Subcutaneous adipose tissue (tissue), 4 donors: ENCODE results near the gene SMIM41. TPM values are rescaled to one million over a fixed set of nuclear protein-coding genes. Genes with fewer than 3 reads are reported as not detected.

ENCODE experiments used
- total RNA-seq, 4 donors: library from RNA; depleted of rRNA; stranded (reverse); fragments of >200 nt; gene quantifications; one replicate each; pipeline ENCODE4 v1.1.0, GENCODE V29; 2016
- TF ChIP-seq, protein P1 (sequence below): fragments of 450-650 bp; IDR thresholded peaks from one replicate; pipeline ENCODE4 v1.5.1; 2016; ENCODE audit warnings: low read depth, mild to moderate bottlenecking, control low read depth, antibody characterized with exemption, moderate library complexity

The SMIM41 gene
- total RNA-seq, 4 donors from 2014 or later, result not detected

DNA sequence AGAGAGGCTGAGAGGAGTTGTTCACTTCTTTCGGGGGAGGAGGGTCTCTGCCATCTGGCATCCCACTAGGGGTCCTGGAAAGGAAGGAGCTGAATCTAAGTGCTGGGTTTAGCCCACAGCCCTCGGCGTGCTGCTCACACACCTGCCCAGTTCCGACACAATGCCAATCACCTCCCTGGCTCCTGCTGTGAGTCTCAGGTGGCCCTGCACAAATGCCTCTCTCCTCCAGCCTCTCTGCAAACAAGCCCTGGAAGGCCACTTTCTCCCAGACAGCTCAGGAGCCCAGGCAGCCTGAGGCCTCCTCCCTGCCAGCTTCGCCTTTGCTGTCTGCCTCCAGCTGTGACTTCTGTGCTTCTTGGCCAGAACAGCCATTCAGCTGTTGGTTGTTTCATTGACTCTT, 51.2 kb downstream of the SMIM41 start:
- TF ChIP-seq, protein P1, sequence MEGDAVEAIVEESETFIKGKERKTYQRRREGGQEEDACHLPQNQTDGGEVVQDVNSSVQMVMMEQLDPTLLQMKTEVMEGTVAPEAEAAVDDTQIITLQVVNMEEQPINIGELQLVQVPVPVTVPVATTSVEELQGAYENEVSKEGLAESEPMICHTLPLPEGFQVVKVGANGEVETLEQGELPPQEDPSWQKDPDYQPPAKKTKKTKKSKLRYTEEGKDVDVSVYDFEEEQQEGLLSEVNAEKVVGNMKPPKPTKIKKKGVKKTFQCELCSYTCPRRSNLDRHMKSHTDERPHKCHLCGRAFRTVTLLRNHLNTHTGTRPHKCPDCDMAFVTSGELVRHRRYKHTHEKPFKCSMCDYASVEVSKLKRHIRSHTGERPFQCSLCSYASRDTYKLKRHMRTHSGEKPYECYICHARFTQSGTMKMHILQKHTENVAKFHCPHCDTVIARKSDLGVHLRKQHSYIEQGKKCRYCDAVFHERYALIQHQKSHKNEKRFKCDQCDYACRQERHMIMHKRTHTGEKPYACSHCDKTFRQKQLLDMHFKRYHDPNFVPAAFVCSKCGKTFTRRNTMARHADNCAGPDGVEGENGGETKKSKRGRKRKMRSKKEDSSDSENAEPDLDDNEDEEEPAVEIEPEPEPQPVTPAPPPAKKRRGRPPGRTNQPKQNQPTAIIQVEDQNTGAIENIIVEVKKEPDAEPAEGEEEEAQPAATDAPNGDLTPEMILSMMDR, result no peak

DNA sequence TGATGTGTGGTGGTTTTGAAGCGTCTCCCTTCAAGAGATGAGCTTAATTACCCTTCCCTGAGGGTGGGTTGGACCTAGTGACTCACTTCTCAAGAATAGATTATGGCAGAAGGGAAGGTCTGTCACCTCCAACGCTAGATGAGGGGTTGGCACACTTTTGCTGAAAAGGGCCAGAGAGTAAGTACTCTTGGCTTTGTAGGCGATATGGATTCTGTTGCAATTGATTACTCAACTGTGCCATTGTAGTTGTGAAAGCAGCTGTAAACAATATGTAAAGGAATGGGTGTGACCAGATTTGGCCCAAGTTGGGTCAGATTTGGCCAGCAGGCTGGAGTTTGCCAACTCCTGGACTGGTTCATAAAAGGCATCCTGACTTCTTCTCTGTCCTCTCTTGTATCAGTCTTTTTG, 53.3 kb downstream of the SMIM41 start:
- TF ChIP-seq, protein P1, result no peak

DNA sequence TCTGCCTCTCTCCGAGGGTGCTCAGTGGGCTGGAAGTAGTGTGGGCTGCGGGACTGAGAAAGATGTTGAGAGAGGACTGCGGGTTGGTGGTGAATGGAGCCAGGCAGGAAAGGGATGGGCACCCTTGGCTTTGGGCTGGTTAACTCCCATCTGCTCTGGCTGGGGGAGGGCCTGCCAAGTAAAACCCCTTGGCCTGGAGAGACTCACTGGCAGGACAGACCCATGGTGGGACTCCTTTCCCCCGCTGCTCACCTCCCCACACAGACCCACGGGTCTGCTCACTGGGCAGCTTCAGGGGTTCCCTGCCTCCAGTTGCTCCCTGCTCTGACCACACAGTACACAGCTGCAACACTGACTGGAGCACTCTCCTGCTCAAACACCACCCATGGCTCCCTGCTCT, 58.2 kb downstream of the SMIM41 start:
- TF ChIP-seq, protein P1, result no peak

DNA sequence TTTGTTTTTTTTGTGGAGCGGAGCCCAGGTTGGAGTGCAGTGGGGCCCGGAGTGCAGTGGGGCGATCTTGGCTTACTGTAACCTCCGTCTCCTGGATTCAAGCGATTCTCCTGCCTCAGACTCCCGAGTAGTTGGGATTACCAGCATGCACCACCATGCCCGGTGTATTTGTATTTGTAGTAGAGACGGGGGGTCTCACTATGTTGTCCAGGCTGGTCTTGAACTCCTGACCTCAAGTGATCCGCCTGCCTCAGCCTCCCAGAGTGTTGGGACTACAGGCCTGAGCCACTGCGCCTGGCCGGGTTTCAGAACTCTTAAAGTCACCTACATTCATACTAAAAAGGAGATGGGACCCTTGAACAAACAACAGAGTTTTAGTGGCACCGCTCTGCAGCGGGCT, 59.6 kb downstream of the SMIM41 start:
- TF ChIP-seq, protein P1, result no peak

DNA sequence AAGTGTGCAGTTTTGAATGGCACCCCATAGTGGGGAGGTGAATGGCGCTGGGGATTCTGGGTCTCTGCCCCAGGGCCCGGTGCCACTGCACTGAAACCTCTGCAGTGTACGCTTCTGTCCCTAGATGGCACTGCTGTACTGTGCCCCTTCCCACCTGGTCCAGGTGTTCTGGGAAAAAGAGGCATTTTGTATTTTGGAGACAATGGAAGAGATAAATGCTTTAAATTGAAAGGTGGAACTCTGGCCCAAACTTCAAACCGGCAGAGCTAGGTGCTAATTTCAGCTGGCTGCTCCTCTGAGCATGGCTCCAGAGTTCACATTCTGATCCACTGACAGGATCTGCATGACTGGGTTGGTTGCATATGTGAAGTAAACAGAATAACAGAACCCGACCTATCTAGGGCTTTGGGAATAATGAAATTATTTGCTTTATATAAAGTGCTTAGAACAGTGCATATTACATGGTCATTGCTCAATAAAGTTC, 60.1 kb downstream of the SMIM41 start:
- TF ChIP-seq, protein P1, result no peak

DNA sequence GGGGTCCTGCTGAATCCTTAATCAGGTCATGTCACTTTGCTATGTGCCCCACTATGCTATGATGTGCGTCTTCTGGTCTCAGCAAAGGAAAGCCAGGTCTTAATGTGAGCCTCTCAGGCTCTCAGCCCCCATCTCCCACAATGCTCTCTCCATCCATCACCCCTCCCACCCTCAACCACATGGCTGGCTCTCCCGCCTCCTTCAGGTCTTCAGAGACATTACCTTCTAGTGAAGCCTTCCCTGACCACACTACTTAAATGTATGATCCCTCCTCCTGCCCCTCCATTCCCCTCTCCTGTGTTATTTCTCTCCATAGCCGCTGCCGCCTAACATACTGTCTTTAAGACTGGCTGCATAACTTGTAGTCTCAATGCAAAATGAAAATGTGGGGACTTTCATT, 61.8 kb downstream of the SMIM41 start:
- TF ChIP-seq, protein P1, result no peak

DNA sequence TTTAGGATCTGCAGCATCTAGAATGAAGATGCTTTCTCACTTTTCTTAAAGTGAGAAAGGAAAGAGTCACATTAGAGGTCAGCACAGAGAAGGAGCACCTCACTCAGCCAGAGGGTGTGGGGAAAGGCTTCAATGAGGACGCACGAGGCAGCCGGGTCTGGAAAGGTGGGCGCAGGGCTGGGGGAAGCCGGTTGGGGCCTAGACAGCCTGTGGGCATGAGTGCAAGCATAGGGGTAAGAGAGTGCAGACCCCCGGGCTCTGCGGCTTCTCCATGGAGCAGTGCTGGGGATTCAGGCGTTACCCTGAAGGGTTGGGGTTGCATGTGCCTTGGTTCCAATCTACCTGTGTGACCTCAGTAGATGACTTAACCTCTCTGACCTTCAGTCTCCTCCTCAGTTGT, 62.4 kb downstream of the SMIM41 start:
- TF ChIP-seq, protein P1, result no peak

DNA sequence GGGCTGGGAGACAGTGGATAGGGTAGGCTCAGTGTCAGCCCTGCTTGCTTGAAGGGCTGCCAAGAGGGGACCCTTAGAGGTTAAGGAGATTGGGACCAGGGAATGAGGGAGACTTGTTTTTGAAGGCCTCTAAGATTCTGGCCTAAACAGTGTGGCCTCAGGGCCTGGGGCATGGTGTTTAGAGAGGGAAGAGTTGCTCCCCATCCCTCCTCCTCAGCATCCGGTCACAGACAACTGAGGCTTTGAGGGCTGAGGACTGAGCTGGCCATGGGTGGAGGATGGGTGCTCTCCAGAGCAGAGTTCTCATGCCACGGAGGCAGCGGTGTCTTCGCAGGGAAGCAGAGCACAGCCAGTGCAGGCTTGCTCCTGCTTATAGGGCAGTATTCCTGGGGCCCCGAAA, 62.9 kb downstream of the SMIM41 start:
- TF ChIP-seq, protein P1, result no peak
